HEK293 (cell line): ENCODE results near the gene TAGLN2.
A peak's percentile ranks its signal among the peaks of the same experiment; 100 is the strongest.

Source experiments
- CTCF ChIA-PET: fragments of 350-600 bp; formaldehyde crosslinking; extraction: SDS; loops from one replicate; lab custom pipeline; 2021; ENCODE audit warnings: antibody characterized with exemption; lab: Yijun Ruan, JAX
- POLR2A ChIA-PET: fragments of 300-600 bp; formaldehyde crosslinking; extraction: SDS; loops from one replicate; lab custom pipeline; 2020; ENCODE audit warnings: antibody characterized with exemption, inconsistent platforms; lab: Yijun Ruan, JAX
- H3K27ac ChIP-seq: fragments of 200-500 bp; sonication (Bioruptor generic); 2 replicates; pipeline ENCODE4 v1.5.1; 2014; ENCODE audit warnings: low read depth, low read length, control low read depth, inconsistent platforms; ENCODE audit errors: extremely low read depth
- H3K36me3 ChIP-seq, 2 experiments: fragments of 200-500 bp in 1 of 2; sonication (Bioruptor generic) in 1 of 2; 1 replicate in 1 of 2; 2 replicates in 1 of 2; pipeline ENCODE4 v1.5.1; 2014 to 2017; ENCODE audit warnings: inconsistent platforms in 2 of 2, low read length in 2 of 2; ENCODE audit not compliant: control insufficient read depth in 2 of 2, insufficient read depth in 1 of 2
- H3K4me1 ChIP-seq: fragments of 200-500 bp; sonication (Bioruptor generic); 2 replicates; pipeline ENCODE4 v1.5.1; 2014; ENCODE audit warnings: mild to moderate bottlenecking, low read length, inconsistent platforms; ENCODE audit not compliant: control insufficient read depth, insufficient read depth
- H3K4me3 ChIP-seq: 2 replicates; pipeline ENCODE4 v1.5.1; 2011; ENCODE audit warnings: low read depth, mild to moderate bottlenecking, control low read depth, low read length, moderate library complexity
- H3K9me3 ChIP-seq: fragments of 200-500 bp; sonication (Bioruptor generic); 2 replicates; pipeline ENCODE4 v1.5.1; 2014; ENCODE audit warnings: low read depth, low read length, inconsistent platforms; ENCODE audit not compliant: control insufficient read depth, insufficient read depth
- KLF9 ChIP-seq: fragments of 450-650 bp; formaldehyde crosslinking; IDR thresholded peaks from 2 replicates; pipeline ENCODE4 v1.5.1; 2016; ENCODE audit warnings: missing biosample characterization, missing genetic modification characterization, low read depth
- MEIS1 ChIP-seq: sonication (generic); formaldehyde crosslinking; IDR thresholded peaks from 2 replicates; pipeline ENCODE4 v1.8.1; 2022; ENCODE audit warnings: missing genetic modification reagents, mild to moderate bottlenecking, borderline replicate concordance
- MYNN ChIP-seq: fragments of 450-650 bp; formaldehyde crosslinking; IDR thresholded peaks from 2 replicates; pipeline ENCODE4 v1.5.1; 2016; ENCODE audit warnings: missing biosample characterization, missing genetic modification characterization, borderline replicate concordance
- SALL2 ChIP-seq: fragments of 450-650 bp; formaldehyde crosslinking; IDR thresholded peaks from 2 replicates; pipeline ENCODE4 v1.5.0; 2017; ENCODE audit warnings: missing biosample characterization, mild to moderate bottlenecking, missing genetic modification characterization, borderline replicate concordance
- ZBTB17 ChIP-seq: fragments of 450-650 bp; formaldehyde crosslinking; IDR thresholded peaks from 2 replicates; pipeline ENCODE4 v1.5.1; 2016; ENCODE audit warnings: missing biosample characterization, missing genetic modification characterization
- ZFP37 ChIP-seq: fragments of 450-650 bp; formaldehyde crosslinking; IDR thresholded peaks from 2 replicates; pipeline ENCODE4 v1.5.1; 2016; ENCODE audit warnings: missing biosample characterization, missing genetic modification characterization
- ZNF121 ChIP-seq: fragments of 450-650 bp; formaldehyde crosslinking; IDR thresholded peaks from 2 replicates; pipeline ENCODE4 v1.5.1; 2016; ENCODE audit warnings: missing biosample characterization, missing genetic modification characterization
- ZNF157 ChIP-seq: fragments of 450-650 bp; formaldehyde crosslinking; IDR thresholded peaks from 2 replicates; pipeline ENCODE4 v1.5.1; 2016; ENCODE audit warnings: missing biosample characterization, missing genetic modification characterization
- ZNF610 ChIP-seq: fragments of 450-650 bp; formaldehyde crosslinking; IDR thresholded peaks from 2 replicates; pipeline ENCODE4 v1.5.1; 2016; ENCODE audit warnings: missing biosample characterization, missing genetic modification characterization, borderline replicate concordance
- ZNF629 ChIP-seq: fragments of 450-650 bp; formaldehyde crosslinking; IDR thresholded peaks from 2 replicates; pipeline ENCODE4 v1.5.1; 2017; ENCODE audit warnings: missing biosample characterization, missing genetic modification characterization
- ZNF785 ChIP-seq: fragments of 450-650 bp; formaldehyde crosslinking; IDR thresholded peaks from 2 replicates; pipeline ENCODE4 v1.5.1; 2016; ENCODE audit warnings: missing biosample characterization, missing genetic modification characterization
- ZNF791 ChIP-seq: fragments of 450-650 bp; formaldehyde crosslinking; IDR thresholded peaks from 2 replicates; pipeline ENCODE4 v1.5.1; 2016; ENCODE audit warnings: missing biosample characterization, missing genetic modification characterization
- ZSCAN16 ChIP-seq: fragments of 450-650 bp; formaldehyde crosslinking; IDR thresholded peaks from 2 replicates; pipeline ENCODE4 v1.5.1; 2016; ENCODE audit warnings: missing biosample characterization, missing genetic modification characterization
- ZSCAN30 ChIP-seq: fragments of 450-650 bp; IDR thresholded peaks from 2 replicates; pipeline ENCODE4 v1.5.1; 2018; ENCODE audit warnings: missing biosample characterization, mild to moderate bottlenecking, missing genetic modification characterization, moderate library complexity
- TF ChIP-seq, protein P1 (sequence below): sonication (generic); formaldehyde crosslinking; IDR thresholded peaks from 2 replicates; pipeline ENCODE4 v1.8.1; 2022; ENCODE audit warnings: mild to moderate bottlenecking, moderate library complexity, missing genetic modification reagents
- TF ChIP-seq, protein P2 (sequence below): fragments of 450-650 bp; formaldehyde crosslinking; IDR thresholded peaks from 2 replicates; pipeline ENCODE4 v1.5.1; 2017; ENCODE audit warnings: missing biosample characterization, missing genetic modification characterization
- TF ChIP-seq, protein P3 (sequence below): fragments of 450-650 bp; formaldehyde crosslinking; IDR thresholded peaks from 2 replicates; pipeline ENCODE4 v1.5.1; 2016; ENCODE audit warnings: missing biosample characterization, missing genetic modification characterization
- TF ChIP-seq, protein P4 (sequence below): fragments of 450-650 bp; formaldehyde crosslinking; IDR thresholded peaks from 2 replicates; pipeline ENCODE4 v1.5.1; 2016; ENCODE audit warnings: missing biosample characterization, missing genetic modification characterization
- TF ChIP-seq, protein P5 (sequence below): fragments of 450-650 bp; formaldehyde crosslinking; IDR thresholded peaks from 2 replicates; pipeline ENCODE4 v1.5.1; 2017; ENCODE audit warnings: missing biosample characterization, missing genetic modification characterization
- TF ChIP-seq, protein P6 (sequence below): fragments of 450-650 bp; formaldehyde crosslinking; IDR thresholded peaks from 2 replicates; pipeline ENCODE4 v1.5.1; 2016; ENCODE audit warnings: missing biosample characterization, missing genetic modification characterization
- TF ChIP-seq, protein P7 (sequence below): fragments of 450-650 bp; formaldehyde crosslinking; IDR thresholded peaks from 2 replicates; pipeline ENCODE4 v1.5.0; 2017; ENCODE audit warnings: missing biosample characterization, missing genetic modification characterization, borderline replicate concordance
- TF ChIP-seq, protein P8 (sequence below): fragments of 450-650 bp; formaldehyde crosslinking; IDR thresholded peaks from 2 replicates; pipeline ENCODE4 v1.5.1; 2016; ENCODE audit warnings: missing biosample characterization, missing genetic modification characterization

TAGLN2 gene

DNA sequence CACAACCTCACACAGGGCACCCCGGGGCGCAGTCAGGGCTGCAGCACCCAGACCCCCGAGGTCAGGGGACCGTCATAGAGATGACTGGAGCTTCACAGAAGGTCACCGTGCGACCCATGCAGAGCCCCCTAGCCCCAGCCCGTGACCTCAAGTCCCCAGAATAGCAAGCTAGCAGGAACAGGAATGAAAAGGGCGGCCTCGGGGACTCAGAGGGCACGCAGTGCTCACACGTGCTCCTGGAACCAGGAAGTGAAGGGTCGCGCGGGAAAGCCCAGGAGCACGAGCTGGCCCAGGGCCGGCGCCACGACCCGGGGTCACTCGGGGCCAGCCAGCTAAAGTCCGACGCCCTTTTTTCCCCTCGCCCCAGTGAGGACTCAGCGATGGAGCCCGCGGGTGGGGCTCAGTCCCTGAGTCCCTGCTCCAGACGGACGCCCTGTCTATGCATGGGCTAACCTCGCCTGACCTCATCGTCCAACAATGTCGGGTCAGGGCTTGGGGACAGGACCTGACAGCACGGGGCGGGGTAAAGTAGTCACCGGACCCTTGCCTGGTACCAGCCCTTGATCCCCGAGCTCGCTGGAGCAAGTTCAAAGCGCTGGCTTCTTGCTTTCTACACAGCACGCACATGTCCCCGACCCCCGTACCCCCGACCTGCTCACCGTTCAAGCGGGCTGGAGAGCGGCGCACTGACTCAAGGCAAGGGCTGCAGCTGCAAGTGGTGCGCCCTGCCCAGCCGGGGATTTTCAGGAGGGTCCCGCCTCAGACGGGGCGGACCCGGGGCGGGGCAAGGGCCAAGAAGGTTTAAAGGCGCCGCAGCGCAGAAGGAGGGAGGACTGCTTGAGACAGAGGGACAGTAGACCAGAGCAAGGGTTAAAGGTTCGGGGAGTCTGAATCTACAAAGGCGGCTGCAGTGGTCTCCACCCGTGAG, at the start of gene TAGLN2:
TAGLN2 (minus strand) TSS at position 717 of the 928 bp plus-strand sequence. CDS start 4,998 bp downstream, outside the sequence.
- peaks cover 13% of the 10 kb centered on the region for H3K4me1 ChIP-seq
- peak within 1 kb of the TSS; percentile 95 for H3K27ac ChIP-seq
- ChIA-PET POLR2A (interaction anchor here (0.6 to 4.2 kb wide), 20 partner anchors 11 to 1078 kb away, joined by 3 to 41 read pairs (median 4); partner anchors contain the start of genes DCAF8, IGSF9 and PIGM), CTCF (interaction anchor here (0.6 to 19.3 kb wide), 5 partner anchors 9 to 80 kb away, joined by 3 to 353 read pairs (median 4); partner anchors contain the start of gene IGSF9)
- no peaks in the 10 kb centered on the region for H3K9me3 ChIP-seq
- peaks cover 0 to 28% of the 10 kb centered on the region in 2 experiments; a peak in 1 of 3 replicates for H3K36me3 ChIP-seq
- peak within 1 kb of the TSS; percentile 64 for H3K4me3 ChIP-seq
- TF ChIP-seq ZSCAN30 (tag by site-specific recombination) (0 out of 2 replicates have a peak, but pooled peaks have one; percentile 22), ZSCAN16 (tag by site-specific recombination) (no peak; the same call in 1 of the 2 replicates), KLF9 (tag by site-specific recombination) (peak; percentile 54), MEIS1 (CRISPR knock-in tag) (no peak), ZBTB17 (tag by site-specific recombination) (no peak), ZNF157 (no peak), ZFP37 (peak; percentile 88), ZNF610 (tag by site-specific recombination) (peak; percentile 87), ZNF629 (peak; percentile 70), ZNF791 (tag by site-specific recombination) (no peak), MYNN (no peak), SALL2 (tag by site-specific recombination) (no peak), ZNF121 (tag by site-specific recombination) (no peak), ZNF785 (tag by site-specific recombination) (no peak)
- TF ChIP-seq, protein P1, sequence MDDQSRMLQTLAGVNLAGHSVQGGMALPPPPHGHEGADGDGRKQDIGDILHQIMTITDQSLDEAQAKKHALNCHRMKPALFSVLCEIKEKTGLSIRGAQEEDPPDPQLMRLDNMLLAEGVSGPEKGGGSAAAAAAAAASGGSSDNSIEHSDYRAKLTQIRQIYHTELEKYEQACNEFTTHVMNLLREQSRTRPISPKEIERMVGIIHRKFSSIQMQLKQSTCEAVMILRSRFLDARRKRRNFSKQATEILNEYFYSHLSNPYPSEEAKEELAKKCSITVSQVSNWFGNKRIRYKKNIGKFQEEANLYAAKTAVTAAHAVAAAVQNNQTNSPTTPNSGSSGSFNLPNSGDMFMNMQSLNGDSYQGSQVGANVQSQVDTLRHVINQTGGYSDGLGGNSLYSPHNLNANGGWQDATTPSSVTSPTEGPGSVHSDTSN, result no peak
- TF ChIP-seq, protein P2, sequence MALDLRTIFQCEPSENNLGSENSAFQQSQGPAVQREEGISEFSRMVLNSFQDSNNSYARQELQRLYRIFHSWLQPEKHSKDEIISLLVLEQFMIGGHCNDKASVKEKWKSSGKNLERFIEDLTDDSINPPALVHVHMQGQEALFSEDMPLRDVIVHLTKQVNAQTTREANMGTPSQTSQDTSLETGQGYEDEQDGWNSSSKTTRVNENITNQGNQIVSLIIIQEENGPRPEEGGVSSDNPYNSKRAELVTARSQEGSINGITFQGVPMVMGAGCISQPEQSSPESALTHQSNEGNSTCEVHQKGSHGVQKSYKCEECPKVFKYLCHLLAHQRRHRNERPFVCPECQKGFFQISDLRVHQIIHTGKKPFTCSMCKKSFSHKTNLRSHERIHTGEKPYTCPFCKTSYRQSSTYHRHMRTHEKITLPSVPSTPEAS, result peak; percentile 1; the same call in 1 of the 2 replicates
- TF ChIP-seq, protein P3, sequence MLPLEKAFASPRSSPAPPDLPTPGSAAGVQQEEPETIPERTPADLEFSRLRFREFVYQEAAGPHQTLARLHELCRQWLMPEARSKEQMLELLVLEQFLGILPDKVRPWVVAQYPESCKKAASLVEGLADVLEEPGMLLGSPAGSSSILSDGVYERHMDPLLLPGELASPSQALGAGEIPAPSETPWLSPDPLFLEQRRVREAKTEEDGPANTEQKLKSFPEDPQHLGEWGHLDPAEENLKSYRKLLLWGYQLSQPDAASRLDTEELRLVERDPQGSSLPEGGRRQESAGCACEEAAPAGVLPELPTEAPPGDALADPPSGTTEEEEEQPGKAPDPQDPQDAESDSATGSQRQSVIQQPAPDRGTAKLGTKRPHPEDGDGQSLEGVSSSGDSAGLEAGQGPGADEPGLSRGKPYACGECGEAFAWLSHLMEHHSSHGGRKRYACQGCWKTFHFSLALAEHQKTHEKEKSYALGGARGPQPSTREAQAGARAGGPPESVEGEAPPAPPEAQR (tag by site-specific recombination), result no peak
- TF ChIP-seq, protein P4, sequence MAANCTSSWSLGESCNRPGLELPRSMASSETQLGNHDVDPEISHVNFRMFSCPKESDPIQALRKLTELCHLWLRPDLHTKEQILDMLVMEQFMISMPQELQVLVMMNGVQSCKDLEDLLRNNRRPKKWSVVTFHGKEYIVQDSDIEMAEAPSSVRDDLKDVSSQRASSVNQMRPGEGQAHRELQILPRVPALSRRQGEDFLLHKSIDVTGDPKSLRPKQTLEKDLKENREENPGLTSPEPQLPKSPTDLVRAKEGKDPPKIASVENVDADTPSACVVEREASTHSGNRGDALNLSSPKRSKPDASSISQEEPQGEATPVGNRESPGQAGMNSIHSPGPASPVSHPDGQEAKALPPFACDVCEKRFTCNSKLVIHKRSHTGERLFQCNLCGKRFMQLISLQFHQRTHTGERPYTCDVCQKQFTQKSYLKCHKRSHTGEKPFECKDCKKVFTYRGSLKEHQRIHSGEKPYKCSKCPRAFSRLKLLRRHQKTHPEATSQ (tag by site-specific recombination), result peak; percentile 17; the same call in 1 of the 2 replicates
- TF ChIP-seq, protein P5, sequence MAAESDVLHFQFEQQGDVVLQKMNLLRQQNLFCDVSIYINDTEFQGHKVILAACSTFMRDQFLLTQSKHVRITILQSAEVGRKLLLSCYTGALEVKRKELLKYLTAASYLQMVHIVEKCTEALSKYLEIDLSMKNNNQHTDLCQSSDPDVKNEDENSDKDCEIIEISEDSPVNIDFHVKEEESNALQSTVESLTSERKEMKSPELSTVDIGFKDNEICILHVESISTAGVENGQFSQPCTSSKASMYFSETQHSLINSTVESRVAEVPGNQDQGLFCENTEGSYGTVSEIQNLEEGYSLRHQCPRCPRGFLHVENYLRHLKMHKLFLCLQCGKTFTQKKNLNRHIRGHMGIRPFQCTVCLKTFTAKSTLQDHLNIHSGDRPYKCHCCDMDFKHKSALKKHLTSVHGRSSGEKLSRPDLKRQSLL (tag by site-specific recombination), result no peak
- TF ChIP-seq, protein P6, sequence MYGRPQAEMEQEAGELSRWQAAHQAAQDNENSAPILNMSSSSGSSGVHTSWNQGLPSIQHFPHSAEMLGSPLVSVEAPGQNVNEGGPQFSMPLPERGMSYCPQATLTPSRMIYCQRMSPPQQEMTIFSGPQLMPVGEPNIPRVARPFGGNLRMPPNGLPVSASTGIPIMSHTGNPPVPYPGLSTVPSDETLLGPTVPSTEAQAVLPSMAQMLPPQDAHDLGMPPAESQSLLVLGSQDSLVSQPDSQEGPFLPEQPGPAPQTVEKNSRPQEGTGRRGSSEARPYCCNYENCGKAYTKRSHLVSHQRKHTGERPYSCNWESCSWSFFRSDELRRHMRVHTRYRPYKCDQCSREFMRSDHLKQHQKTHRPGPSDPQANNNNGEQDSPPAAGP (tag by site-specific recombination), result peak; percentile 7; the same call in 1 of the 2 replicates
- TF ChIP-seq, protein P7, sequence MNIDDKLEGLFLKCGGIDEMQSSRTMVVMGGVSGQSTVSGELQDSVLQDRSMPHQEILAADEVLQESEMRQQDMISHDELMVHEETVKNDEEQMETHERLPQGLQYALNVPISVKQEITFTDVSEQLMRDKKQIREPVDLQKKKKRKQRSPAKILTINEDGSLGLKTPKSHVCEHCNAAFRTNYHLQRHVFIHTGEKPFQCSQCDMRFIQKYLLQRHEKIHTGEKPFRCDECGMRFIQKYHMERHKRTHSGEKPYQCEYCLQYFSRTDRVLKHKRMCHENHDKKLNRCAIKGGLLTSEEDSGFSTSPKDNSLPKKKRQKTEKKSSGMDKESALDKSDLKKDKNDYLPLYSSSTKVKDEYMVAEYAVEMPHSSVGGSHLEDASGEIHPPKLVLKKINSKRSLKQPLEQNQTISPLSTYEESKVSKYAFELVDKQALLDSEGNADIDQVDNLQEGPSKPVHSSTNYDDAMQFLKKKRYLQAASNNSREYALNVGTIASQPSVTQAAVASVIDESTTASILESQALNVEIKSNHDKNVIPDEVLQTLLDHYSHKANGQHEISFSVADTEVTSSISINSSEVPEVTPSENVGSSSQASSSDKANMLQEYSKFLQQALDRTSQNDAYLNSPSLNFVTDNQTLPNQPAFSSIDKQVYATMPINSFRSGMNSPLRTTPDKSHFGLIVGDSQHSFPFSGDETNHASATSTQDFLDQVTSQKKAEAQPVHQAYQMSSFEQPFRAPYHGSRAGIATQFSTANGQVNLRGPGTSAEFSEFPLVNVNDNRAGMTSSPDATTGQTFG (tag by site-specific recombination), result no peak
- TF ChIP-seq, protein P8, sequence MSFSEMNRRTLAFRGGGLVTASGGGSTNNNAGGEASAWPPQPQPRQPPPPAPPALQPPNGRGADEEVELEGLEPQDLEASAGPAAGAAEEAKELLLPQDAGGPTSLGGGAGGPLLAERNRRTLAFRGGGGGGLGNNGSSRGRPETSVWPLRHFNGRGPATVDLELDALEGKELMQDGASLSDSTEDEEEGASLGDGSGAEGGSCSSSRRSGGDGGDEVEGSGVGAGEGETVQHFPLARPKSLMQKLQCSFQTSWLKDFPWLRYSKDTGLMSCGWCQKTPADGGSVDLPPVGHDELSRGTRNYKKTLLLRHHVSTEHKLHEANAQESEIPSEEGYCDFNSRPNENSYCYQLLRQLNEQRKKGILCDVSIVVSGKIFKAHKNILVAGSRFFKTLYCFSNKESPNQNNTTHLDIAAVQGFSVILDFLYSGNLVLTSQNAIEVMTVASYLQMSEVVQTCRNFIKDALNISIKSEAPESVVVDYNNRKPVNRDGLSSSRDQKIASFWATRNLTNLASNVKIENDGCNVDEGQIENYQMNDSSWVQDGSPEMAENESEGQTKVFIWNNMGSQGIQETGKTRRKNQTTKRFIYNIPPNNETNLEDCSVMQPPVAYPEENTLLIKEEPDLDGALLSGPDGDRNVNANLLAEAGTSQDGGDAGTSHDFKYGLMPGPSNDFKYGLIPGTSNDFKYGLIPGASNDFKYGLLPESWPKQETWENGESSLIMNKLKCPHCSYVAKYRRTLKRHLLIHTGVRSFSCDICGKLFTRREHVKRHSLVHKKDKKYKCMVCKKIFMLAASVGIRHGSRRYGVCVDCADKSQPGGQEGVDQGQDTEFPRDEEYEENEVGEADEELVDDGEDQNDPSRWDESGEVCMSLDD (tag by site-specific recombination), result peak; percentile 55; the same call in 1 of the 2 replicates
